Breast epithelium (tissue), 4 donors: Measurements from ENCODE around the gene LBHD1. TPM values are rescaled to one million over a fixed set of nuclear protein-coding genes. Genes with fewer than 3 reads are reported as not detected.
"Not testable (repeated sequence)": the region's sequence is repeated elsewhere in the genome, so short reads cannot be mapped to it uniquely, and the experiment has no call there.

ENCODE experiments used
- DNase-seq, 2 donors: peaks; one replicate each; pipeline ENCODE4 v3.0.0-alpha.2; 2019; ENCODE audit warnings: low spot score in 2 of 2
- H3K27ac ChIP-seq, 2 donors: fragments of 200-600 bp; sonication (generic) in 1 of 2; one replicate each; pipeline ENCODE4 v1.5.1; 2016 to 2019; ENCODE audit warnings: mild to moderate bottlenecking in 1 of 2
- H3K27me3 ChIP-seq, 2 donors: fragments of 200-600 bp; sonication (generic) in 1 of 2; one replicate each; pipeline versions ENCODE4 v1.5.1 to v1.6.0; 2017 to 2019; ENCODE audit warnings: control low read depth in 1 of 2, mild to moderate bottlenecking in 1 of 2
- H3K36me3 ChIP-seq: fragments of 200-600 bp; one replicate; pipeline ENCODE4 v1.5.1; 2019
- H3K4me1 ChIP-seq, 2 donors: fragments of 200-600 bp; sonication (generic); one replicate each; pipeline ENCODE4 v1.5.1; 2016 to 2019; ENCODE audit warnings: control low read depth in 1 of 2
- H3K4me3 ChIP-seq, 3 donors: fragments of 200-600 bp; sonication (generic); 1 replicate in 2 of 3; 2 replicates in 1 of 3; pipeline ENCODE4 v1.5.1; 2016 to 2019; ENCODE audit warnings: mild to moderate bottlenecking in 3 of 3, moderate library complexity in 2 of 3
- H3K9me3 ChIP-seq, 2 donors: fragments of 200-600 bp; sonication (generic) in 1 of 2; one replicate each; pipeline ENCODE4 v1.5.1; 2016 to 2019; ENCODE audit warnings: control low read depth in 1 of 2
- CTCF ChIP-seq, 3 donors: fragments of 450-650 bp; IDR thresholded peaks; one replicate each; pipeline ENCODE4 v1.5.1; 2016 to 2017; ENCODE audit warnings: antibody characterized with exemption in 3 of 3, mild to moderate bottlenecking in 3 of 3, moderate library complexity in 3 of 3
- POLR2A ChIP-seq: fragments of 450-650 bp; IDR thresholded peaks from one replicate; pipeline ENCODE4 v1.6.1; 2016; ENCODE audit warnings: antibody characterized with exemption, mild to moderate bottlenecking, moderate library complexity
- POLR2AphosphoS5 ChIP-seq, 3 donors: sonication (generic); formaldehyde crosslinking; IDR thresholded peaks; one replicate each; pipeline ENCODE4 v1.6.1; 2017; ENCODE audit warnings: antibody characterized with exemption in 3 of 3
- intact Hi-C: fragments of 100-400 bp; cut with DNase I; formaldehyde crosslinking; loops from one replicate; pipeline ENCODE4 v1.15.1; 2023; ENCODE audit warnings: low total_unique reads
- total RNA-seq, 3 donors: library from RNA; depleted of rRNA; stranded (reverse); fragments of >200 nt; gene quantifications; one replicate each; pipeline ENCODE4 v1.1.0, GENCODE V29; 2016

Gene LBHD1
- total RNA-seq, 3 donors from 2014 or later, result 4.3 to 6.0 (median 5.6) TPM

- peak within 1 kb of the TSS; percentile 60 to 92 (median 81) for H3K4me3 ChIP-seq
- peaks cover 9% of the 10 kb centered on the region for H3K36me3 ChIP-seq
- TF ChIP-seq CTCF (IDR thresholded peaks at IDR 0.05) (peak in 2 of 3 donors; percentile 19 to 38), POLR2A (peak; percentile 56), POLR2AphosphoS5 (IDR thresholded peaks at IDR 0.05) (peak; percentile 84 to 99 (median 92))
- H3K27ac ChIP-seq, result peak within 1 kb of the TSS; percentile 88 to 91
- intact Hi-C loops, result no loop called here
- no peaks in the 10 kb centered on the region for H3K27me3 ChIP-seq
- DNase-seq, result peak; percentile 99
- H3K9me3 ChIP-seq, result no peaks in the 10 kb centered on the region
- H3K4me1 ChIP-seq, result peaks cover 3 to 7% of the 10 kb centered on the region in 2 donors
Observed at GRCh38 chr11:62621567-62622470, 50.2 kb downstream of the LBHD1 start, which contains the start of gene B3GAT3. B3GAT3 (minus strand) TSS chr11:62621986; CDS start chr11:62621947, 39 bp downstream.

GRCh38 chr11:62621027-62621566 is 51.0 kb downstream of the LBHD1 start:
- intact Hi-C loops, result no loop called here
- Histone ChIP-seq H3K27me3 (no peaks in the 10 kb centered on the region), H3K9me3 (no peaks in the 10 kb centered on the region), H3K4me1 (peaks cover 3 to 7% of the 10 kb centered on the region in 2 donors), H3K36me3 (peaks cover 4% of the 10 kb centered on the region), H3K27ac (peak overlapping the region; percentile 88 to 91), H3K4me3 (peak overlapping the region; percentile 60 to 92 (median 81))
- no peak for TF ChIP-seq POLR2A
- TF ChIP-seq POLR2AphosphoS5 (IDR thresholded peaks at IDR 0.05), result no peak
- no peak for TF ChIP-seq CTCF (IDR thresholded peaks at IDR 0.05)
- no peak for DNase-seq

DNA sequence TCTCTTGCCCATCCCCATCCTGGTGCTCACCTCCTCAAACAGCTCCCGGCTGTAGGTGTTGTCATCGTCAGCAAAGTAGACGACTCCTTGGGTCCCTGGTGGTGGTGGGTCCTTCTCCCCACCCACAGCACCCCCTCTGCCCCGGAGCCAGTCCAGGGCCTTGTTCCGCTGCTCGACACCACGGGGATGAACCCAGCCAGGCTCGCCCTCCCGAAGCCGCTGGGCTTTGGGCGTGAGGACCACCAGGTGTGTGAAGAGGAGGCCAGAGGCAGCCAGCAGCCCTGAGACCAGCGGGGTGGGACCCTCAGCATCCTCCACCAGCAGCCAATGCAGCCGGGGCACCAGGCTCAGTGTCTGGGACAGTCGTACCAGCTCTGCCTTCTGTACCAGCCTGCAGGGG is 55.1 kb downstream of the LBHD1 start:
- H3K27me3 ChIP-seq, intact Hi-C loops, H3K36me3 ChIP-seq, DNase-seq, H3K9me3 ChIP-seq, H3K27ac ChIP-seq, H3K4me1 ChIP-seq, H3K4me3 ChIP-seq: not testable (repeated sequence)

- no peak overlapping the region for H3K4me3 ChIP-seq
- intact Hi-C loops, result no loop called here
- no peaks in the 10 kb centered on the region for H3K9me3 ChIP-seq
- TF ChIP-seq POLR2A (no peak), CTCF (IDR thresholded peaks at IDR 0.05) (no peak)
- no peak for DNase-seq
- no peaks in the 10 kb centered on the region for H3K36me3 ChIP-seq
- H3K27me3 ChIP-seq, result no peaks in the 10 kb centered on the region
- peaks cover 7 to 14% of the 10 kb centered on the region in 2 donors for H3K4me1 ChIP-seq
- no peak overlapping the region for H3K27ac ChIP-seq
Observed at GRCh38 chr11:62615521-62615920, 56.5 kb downstream of the LBHD1 start.

- peaks cover 7% of the 10 kb centered on the region in 2 donors for H3K4me1 ChIP-seq
- H3K27ac ChIP-seq, result peak overlapping the region; percentile 97 to 99
- H3K9me3 ChIP-seq, result no peaks in the 10 kb centered on the region
- no peak overlapping the region for H3K4me3 ChIP-seq
- intact Hi-C loops, result no loop called here
- TF ChIP-seq POLR2A (no peak), POLR2AphosphoS5 (IDR thresholded peaks at IDR 0.05) (no peak), CTCF (IDR thresholded peaks at IDR 0.05) (no peak)
- no peaks in the 10 kb centered on the region for H3K36me3 ChIP-seq
- no peaks in the 10 kb centered on the region for H3K27me3 ChIP-seq
- DNase-seq, result no peak
Observed at GRCh38 chr11:62614275-62614674, 57.8 kb downstream of the LBHD1 start.
